CD4-positive, alpha-beta T cell treated with Interleukin-4 for 1 hour (primary cell): ENCODE results near the gene ADAMTSL2.

ENCODE experiments used
- DNase-seq, 2 donors: peaks; one replicate each; pipeline ENCODE4 v3.0.0-alpha.2; 2020 to 2022

Gene ADAMTSL2

DNA sequence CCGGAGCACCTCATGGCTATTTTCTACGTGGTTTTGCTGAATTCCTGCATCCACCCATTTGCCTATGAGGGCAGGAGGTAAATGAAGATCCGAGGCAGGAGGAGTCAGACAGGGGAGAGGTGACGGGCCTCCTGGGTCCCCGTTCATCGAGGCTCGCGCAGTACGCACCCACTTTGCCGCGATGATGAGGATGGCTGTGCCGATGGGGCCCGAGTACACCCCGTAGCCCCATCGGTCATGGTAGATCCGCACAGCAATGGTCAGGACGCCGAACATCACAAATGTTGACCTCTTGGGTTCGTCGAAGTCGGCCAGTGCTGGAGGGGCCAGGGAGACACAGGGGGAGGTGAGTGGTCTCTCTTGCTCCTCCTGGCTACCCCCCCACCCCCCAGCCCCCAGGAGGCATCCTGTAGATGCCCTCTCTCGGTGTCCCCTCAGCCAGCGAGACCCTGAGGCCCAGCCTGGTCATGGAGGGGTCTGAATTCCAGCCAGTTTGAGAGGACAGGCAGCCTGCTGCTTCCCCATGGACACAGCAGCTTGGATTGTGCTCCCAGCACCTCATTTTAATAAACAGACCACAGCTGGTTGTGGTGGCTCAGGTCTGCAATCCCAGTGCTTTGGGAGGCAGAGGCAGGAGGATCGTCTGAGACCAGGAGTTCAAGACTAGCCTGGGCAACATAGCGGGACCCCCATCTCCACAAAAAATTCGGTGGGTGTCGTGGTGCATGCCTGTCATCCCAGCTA, 15.6 kb upstream of the ADAMTSL2 start:
- DNase-seq: no peak

GRCh38 chr9:133519693-133520092, 14.8 kb upstream of the ADAMTSL2 start:
- DNase-seq: no peak

DNA sequence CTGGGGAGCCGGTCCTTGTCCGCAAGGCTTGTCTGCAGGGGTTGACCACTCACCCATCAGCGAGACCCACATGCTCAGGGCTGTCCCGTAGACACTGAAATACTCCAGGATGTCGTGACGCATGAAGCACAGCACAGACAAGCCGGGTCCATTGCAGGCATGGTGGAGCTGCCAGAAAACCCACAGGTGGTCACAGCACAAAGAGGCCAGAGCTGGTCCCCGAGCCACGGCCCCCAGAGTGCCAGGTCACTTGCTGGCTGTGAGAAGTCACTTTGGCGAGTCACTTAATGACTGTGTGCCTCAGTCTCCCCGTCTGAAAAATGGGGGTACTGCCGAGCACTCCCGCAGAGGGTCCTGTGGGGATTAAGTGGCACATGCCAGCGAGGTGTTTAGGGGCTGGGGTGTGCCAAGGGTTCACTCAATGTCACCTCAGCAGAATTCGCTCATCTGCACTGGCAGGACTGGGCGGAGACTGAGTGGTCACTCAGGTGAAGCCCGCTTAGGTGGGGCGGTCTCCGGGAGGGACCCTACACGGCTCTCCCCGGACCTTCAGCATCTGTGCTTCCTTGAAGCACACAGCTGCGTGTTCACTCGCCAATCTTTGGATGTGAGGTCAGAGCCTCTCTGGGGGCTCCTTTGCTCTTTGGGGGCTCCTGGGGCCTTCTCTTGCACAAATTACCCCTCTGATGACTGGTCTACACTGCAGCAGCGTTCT, 14.2 kb upstream of the ADAMTSL2 start:
- DNase-seq: no peak

GRCh38 chr9:133521122-133522072, 13.1 kb upstream of the ADAMTSL2 start:
- no peak for DNase-seq

DNA sequence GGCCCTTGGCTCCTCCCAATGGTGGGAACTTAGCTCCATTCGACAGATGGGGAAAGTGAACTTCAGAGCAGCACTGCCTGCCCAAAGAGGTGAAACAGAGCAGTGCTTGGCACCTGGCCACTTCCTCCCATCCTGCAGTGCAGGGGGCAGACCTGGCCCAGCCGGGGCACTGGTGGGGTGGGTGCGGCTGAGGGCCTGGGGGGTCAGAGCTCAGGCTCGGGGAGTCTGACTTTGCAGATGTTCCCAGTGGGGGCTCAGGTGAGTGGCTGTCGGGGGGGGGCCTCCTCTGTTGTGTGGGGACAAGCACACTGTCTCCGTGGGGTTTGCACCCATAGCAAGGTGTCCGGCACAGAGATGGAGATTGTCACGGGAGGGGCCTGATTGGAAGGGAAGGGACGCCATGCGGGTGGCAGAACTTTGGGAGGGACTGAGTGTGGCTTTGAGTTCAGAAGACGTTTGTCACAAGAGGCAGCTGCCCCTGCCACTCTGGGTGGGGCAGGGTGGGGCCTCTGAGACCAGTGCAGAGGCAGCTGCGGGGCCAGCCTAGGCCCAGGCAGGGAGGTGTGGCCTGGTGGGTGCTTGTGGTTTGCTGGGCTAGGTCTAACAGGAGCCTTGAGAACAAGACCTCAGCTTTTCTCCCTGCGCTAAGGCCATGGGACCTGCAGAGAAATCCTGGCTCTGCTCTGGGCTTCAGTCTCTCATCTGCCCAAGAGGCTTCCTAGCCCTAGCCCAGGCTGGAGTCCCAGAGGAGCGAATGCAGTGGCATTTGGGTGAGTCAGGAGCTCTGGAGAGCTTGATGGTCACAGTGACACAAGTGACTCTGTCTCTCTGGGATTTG, 12.2 kb upstream of the ADAMTSL2 start:
- no peak for DNase-seq

- no peak for DNase-seq
Observed at GRCh38 chr9:133523106-133523505, 11.4 kb upstream of the ADAMTSL2 start.

DNA sequence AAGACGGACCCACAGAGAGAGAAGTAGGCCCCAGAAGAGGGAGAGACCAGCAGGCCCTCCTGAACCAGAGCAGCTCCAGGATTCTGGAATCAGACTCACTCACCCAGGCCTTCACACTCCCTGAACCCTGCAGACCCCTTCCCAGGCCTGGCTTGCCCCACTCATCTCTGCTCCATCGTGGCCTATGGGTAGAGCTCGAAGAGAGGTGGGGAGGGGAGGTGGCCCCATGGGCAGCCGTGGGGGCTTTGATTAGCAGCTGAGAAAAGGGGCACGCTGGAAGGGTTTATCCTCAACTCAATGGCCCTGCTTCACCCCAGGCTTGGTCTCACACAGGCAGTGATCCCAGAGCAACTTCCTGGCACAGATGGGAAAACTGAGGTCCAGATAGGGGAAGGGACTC, 10.4 kb upstream of the ADAMTSL2 start:
- DNase-seq: no peak

DNA sequence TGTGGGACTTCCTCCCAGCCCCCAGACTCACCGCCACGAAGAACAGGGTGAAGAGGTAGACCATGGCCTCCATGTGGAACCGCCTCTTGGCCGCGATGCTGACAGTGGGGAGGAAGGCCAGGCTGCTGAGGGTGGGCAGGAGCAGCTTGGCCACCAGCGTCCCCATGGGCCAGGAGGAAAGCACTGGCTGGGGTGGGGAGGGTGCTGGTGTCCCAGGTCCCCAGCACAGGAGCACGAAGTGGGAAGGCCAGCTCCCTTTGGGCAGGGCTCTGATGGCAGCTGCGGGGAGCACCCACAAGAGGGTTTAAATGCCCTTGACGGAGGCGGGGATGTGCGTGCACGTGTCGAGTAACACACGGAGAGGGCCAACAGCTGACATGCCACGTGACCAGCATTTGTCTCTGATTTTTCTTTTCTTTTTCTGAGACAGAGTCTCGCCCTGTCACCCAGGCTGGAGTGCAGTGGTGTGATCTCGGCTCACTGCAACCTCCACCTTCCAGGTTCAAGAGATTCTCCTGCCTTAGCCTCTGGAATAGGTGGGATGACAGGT, 9.8 kb upstream of the ADAMTSL2 start, which contains the start of gene MYMK:
Gene MYMK (minus strand): TSS at position 281 of the 550 bp plus-strand sequence. CDS start 115 bp downstream, at position 166.
- no peak for DNase-seq

DNA sequence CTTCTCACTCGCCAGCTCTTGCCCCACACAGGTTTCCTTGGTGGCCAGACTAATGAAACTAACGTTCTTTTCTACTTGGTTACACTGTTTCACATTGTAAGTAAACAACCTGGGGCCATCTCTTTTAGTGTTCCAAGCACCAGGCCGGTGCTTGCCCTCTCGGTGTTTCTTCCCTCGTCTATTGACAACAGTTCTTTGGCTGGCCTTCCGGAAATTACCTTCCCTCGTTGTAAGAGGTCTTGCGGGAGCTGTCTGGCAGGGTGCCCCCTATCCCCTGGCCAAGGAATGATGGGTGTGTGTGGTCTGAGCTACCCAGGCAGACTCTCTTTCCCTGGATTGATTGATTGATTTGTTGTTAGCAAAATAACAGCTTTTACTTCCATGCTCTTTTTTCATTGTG, 8.8 kb upstream of the ADAMTSL2 start:
- no peak for DNase-seq

DNA sequence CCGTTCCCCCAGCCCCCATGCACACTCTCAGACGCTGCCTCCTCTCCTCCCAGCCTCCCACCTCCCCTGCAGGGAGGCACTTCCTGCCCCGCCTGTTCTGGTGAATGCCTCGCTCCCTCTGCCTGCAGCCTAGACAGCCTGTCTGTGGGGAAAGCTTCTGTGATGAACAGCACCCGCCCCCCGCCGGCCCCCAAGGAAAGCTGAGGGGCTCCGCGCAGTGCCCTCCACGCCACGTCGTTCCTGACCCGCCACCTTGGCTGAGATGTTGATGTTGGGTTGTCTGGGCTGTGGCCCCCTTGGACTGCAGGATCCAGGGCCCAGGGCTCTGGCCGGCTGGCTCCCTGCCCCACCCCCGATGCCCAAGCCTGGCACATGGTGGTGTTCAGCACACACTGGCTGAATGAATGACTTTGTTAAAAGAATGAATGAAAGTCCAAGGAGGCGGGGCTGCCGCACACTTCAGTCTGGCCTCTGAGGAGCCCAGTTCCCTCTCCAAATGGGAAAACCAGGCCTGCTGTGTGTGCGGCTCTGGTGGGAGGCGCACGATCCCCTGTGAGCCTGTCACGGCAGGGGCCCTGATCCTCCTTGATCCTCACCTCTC, 7.7 kb upstream of the ADAMTSL2 start:
- no peak for DNase-seq

- DNase-seq: no peak
Observed at GRCh38 chr9:133527444-133527920, 7.0 kb upstream of the ADAMTSL2 start.

- DNase-seq: no peak
Observed at GRCh38 chr9:133528001-133528875, 6.3 kb upstream of the ADAMTSL2 start.

DNA sequence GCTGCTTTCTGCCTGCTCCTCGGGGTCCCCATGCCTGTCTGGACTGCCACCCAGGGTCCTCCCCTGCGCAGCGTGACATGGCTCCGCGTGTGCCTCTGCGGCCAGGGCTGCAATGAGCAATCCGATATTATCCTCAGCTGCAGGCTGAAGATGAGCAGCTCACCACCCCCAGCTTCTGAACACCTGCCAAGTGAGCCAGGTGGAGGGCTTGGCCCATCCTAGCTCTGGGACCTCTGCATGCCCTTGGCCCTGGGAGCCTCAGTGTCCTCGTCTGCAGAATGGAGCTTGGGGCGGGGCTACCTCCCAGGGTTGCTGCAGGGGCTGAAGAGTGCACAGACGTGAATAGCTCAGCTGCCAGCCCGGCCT, 5.6 kb upstream of the ADAMTSL2 start:
- no peak for DNase-seq

- no peak for DNase-seq
Observed at GRCh38 chr9:133529457-133529856, 5.0 kb upstream of the ADAMTSL2 start.

- DNase-seq: no peak
Observed at GRCh38 chr9:133529874-133530273, 4.6 kb upstream of the ADAMTSL2 start.

- DNase-seq: no peak
Observed at GRCh38 chr9:133531293-133531692, 3.2 kb upstream of the ADAMTSL2 start.

DNA sequence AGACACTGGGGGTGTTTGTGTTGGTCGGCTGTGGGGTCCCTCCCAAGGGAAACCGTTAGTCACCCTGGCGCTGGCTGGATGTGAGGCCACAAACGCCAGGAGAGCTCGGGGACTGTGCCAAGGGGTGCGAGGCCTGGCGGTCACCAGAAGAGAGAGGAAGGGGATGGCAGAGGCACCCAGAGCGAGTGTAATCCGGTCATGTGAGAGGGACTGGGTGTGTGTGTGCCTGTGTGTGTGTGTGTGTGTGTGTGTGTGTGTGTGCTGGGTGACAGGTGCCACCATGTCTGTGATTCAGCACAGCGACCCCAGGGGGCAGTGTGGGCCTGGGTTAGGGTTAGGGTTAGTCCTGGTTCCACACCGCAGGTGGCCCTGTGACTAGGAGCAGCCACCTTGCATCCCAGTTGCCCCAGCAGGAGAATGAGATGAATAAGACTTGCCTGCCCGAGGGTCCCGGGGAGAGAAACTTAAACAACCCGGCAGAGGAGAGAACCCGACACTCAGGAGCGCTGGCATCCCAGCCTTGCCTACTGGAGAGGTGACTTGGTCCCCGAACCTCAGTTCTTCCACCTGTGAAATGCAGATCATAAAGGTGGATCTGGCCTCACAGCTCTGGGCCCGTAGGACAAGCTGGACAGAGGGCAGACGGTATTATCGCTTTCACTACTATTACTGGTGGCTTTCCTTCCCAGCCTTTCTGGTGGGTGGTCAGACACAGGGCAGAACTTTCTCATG, 1.4 kb upstream of the ADAMTSL2 start:
- peak; percentile 71 to 73 for DNase-seq

DNA sequence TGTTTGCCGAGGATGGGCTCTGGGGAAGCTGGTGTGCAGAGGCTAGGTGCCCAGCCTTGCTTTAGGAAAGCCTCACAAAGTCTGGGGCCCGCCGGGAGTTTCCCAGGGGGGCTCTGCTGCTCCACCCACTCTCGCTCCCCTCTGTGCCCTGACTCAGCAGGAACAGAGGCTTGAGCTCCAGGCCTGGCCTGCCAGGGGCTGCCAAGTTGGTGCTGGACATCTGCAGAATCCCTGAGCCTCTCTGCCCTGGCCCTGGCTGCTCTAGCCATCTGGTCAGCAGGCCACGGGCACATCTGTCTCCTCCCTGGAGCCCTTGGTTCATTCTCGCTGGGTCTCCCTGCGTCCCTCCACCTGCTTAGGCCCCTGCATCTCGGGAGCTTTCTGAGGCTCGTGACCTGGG, 647 bp upstream of the ADAMTSL2 start:
- DNase-seq: no peak

GRCh38 chr9:133535306-133535877, 888 bp downstream of the ADAMTSL2 start:
- no peak for DNase-seq
